K562 (cell line): ENCODE data around the gene CDS2. TPM values are rescaled to one million over a fixed set of nuclear protein-coding genes. Genes with fewer than 3 reads are reported as not detected.

Source experiments
- ATAC-seq: fragments of 200-7000 bp; cut with Tn5 transposase; 3 replicates; pipeline ENCODE4 v1.9.1; 2020; ENCODE audit warnings: moderate library complexity
- BruUV-seq: library from RNA; stranded (reverse); fragments of 400-500 nt; replicated peaks from 2 replicates; lab custom pipeline; 2021; lab: Mats Ljungman, UMichigan
- CTCF ChIA-PET: fragments of 300-600 bp; formaldehyde crosslinking; extraction: SDS; loops from one replicate; lab custom pipeline; 2021; ENCODE audit warnings: low intra/inter-chr PET ratio; lab: Yijun Ruan, JAX
- POLR2A ChIA-PET: fragments of 300-600, 350-650 bp; sonication (Branson Sonifier 250); formaldehyde crosslinking; extraction: SDS; loops from one replicate; lab custom pipeline; 2021; ENCODE audit warnings: antibody characterized with exemption, inconsistent platforms; lab: Yijun Ruan, JAX
- DNase-seq, 4 experiments: peaks; one replicate each; pipeline versions ENCODE4 v3.0.0 to v3.0.0-alpha.2; 2011 to 2018; ENCODE audit warnings: low spot score in 3 of 4, mixed read lengths in 3 of 4; ENCODE audit errors: extremely low read depth in 1 of 4
- FAIRE-seq: peaks from 2 replicates; lab custom pipeline; 2011; peaks lifted over from hg19 to GRCh38; lab: Jason Lieb, UNC
- H2AFZ ChIP-seq: 2 replicates; pipeline ENCODE4 v1.6.0; 2011; ENCODE audit warnings: low read depth, low read length, control low read depth, inconsistent platforms
- H3K27ac ChIP-seq: fragments of 200-600 bp; 3 replicates; pipeline ENCODE4 v1.8.0; 2011; ENCODE audit warnings: low read depth, mild to moderate bottlenecking, control low read depth, inconsistent platforms, low read length, moderate library complexity, mixed read lengths; ENCODE audit errors: extremely low read depth
- H3K27me3 ChIP-seq, 2 experiments: fragments of 300-600 bp in 1 of 2; 2 replicates in 1 of 2; 3 replicates in 1 of 2; pipeline versions ENCODE4 v1.6.0 to v1.8.0; 2011; ENCODE audit warnings: inconsistent platforms in 2 of 2, low read length in 2 of 2, mild to moderate bottlenecking in 1 of 2, mixed read lengths in 1 of 2, moderate library complexity in 1 of 2; ENCODE audit not compliant: control insufficient read depth in 2 of 2, insufficient read depth in 2 of 2
- H3K36me3 ChIP-seq: fragments of 300-600 bp; 3 replicates; pipeline ENCODE4 v1.8.0; 2011; ENCODE audit warnings: mild to moderate bottlenecking, low read length, inconsistent platforms; ENCODE audit not compliant: control insufficient read depth, insufficient read depth
- H3K4me1 ChIP-seq, 2 experiments: fragments of 200-600 bp in 1 of 2; replicated peaks in 1 of 2; 2 replicates in 1 of 2; 3 replicates in 1 of 2; pipeline versions ENCODE4 v1.5.1 to v1.8.0; 2011; ENCODE audit warnings: inconsistent platforms in 2 of 2, low read length in 2 of 2, mild to moderate bottlenecking in 1 of 2, mixed read lengths in 1 of 2, moderate library complexity in 1 of 2; ENCODE audit not compliant: control insufficient read depth in 2 of 2, insufficient read depth in 2 of 2
- H3K4me2 ChIP-seq: 2 replicates; pipeline ENCODE4 v1.6.1; 2011; ENCODE audit warnings: low read length, control low read depth, inconsistent platforms, mixed read lengths; ENCODE audit not compliant: insufficient read depth
- H3K4me3 ChIP-seq: fragments of 200-600 bp; sonication (generic), shearing (Covaris generic); 2 replicates; pipeline ENCODE4 v1.5.1; 2016; ENCODE audit warnings: control low read depth, inconsistent platforms
- H3K79me2 ChIP-seq: fragments of 200-600 bp; 3 replicates; pipeline ENCODE4 v1.8.0; 2011; ENCODE audit warnings: low read length, inconsistent platforms; ENCODE audit not compliant: control insufficient read depth, insufficient read depth
- H3K9ac ChIP-seq, 2 experiments: 2 replicates each; pipeline versions ENCODE4 v1.6.0 to v1.6.1; 2011; ENCODE audit warnings: low read depth in 2 of 2, low read length in 2 of 2, control low read depth in 1 of 2, inconsistent platforms in 1 of 2, mild to moderate bottlenecking in 1 of 2, mixed read lengths in 1 of 2; ENCODE audit not compliant: insufficient read depth in 1 of 2
- H3K9me1 ChIP-seq: one replicate; pipeline ENCODE4 v1.6.0; 2011; ENCODE audit warnings: inconsistent platforms, mild to moderate bottlenecking, low read length, moderate library complexity; ENCODE audit not compliant: control insufficient read depth, insufficient read depth
- H3K9me3 ChIP-seq: replicated peaks from 2 replicates; pipeline ENCODE4 v1.5.1; 2011; ENCODE audit warnings: low read depth, low read length, inconsistent platforms; ENCODE audit not compliant: control insufficient read depth, insufficient read depth
- H4K20me1 ChIP-seq: replicated peaks from 2 replicates; pipeline ENCODE4 v1.6.1; 2011; ENCODE audit warnings: low read length, inconsistent platforms, mixed read lengths; ENCODE audit not compliant: control insufficient read depth, insufficient read depth
- HMG20B ChIP-seq: fragments of 250-450 bp; sonication (Bioruptor Pico); IDR thresholded peaks from 2 replicates; pipeline ENCODE4 v1.5.0; 2021; ENCODE audit warnings: mild to moderate bottlenecking
- HOMEZ ChIP-seq: fragments of 250-450 bp; sonication (Bioruptor Pico); IDR thresholded peaks from 2 replicates; pipeline ENCODE4 v1.4.0; 2020; ENCODE audit warnings: mild to moderate bottlenecking, moderate library complexity
- MEF2A ChIP-seq: IDR thresholded peaks from 2 replicates; pipeline ENCODE4 v1.6.1; 2011; ENCODE audit warnings: low read depth, mild to moderate bottlenecking, low read length, moderate library complexity; ENCODE audit not compliant: control insufficient read depth
- NFE2L1 ChIP-seq: fragments of 450-650 bp; IDR thresholded peaks from 2 replicates; pipeline ENCODE4 v1.6.1; 2016; ENCODE audit warnings: missing genetic modification characterization, low read depth, mild to moderate bottlenecking, missing compliant biosample characterization, moderate library complexity, borderline replicate concordance
- PREB ChIP-seq: sonication (generic); formaldehyde crosslinking; IDR thresholded peaks from 2 replicates; pipeline ENCODE4 v1.8.1; 2023; ENCODE audit warnings: mild to moderate bottlenecking, missing genetic modification reagents
- REST ChIP-seq, 2 experiments: fragments of 450-650 bp; formaldehyde crosslinking in 1 of 2; IDR thresholded peaks; 2 replicates each; pipeline versions ENCODE4 v1.4.0 to v1.6.1; 2014 to 2020; ENCODE audit warnings: mild to moderate bottlenecking in 2 of 2, borderline replicate concordance in 1 of 2, low read depth in 1 of 2
- SMAD4 ChIP-seq: fragments of 250-450 bp; sonication (Bioruptor Pico); conservative IDR thresholded peaks from 2 replicates; pipeline ENCODE4 v1.8.0; 2021; ENCODE audit warnings: inconsistent platforms, mild to moderate bottlenecking, moderate library complexity
- SMARCA4 ChIP-seq: fragments of 450-650 bp; IDR thresholded peaks from 2 replicates; pipeline ENCODE4 v1.6.1; 2016
- TCF3 ChIP-seq: sonication (generic); formaldehyde crosslinking; IDR thresholded peaks from 2 replicates; pipeline ENCODE4 v1.4.0; 2020; ENCODE audit warnings: mild to moderate bottlenecking, missing genetic modification reagents
- ZFP91 ChIP-seq: sonication (generic); formaldehyde crosslinking; IDR thresholded peaks from 2 replicates; pipeline ENCODE4 v1.8.0; 2022; ENCODE audit warnings: mild to moderate bottlenecking, missing genetic modification reagents
- WGBS: fragments of 100-300 bp; shearing (Covaris generic); methylation state at CpG from one replicate; pipeline ENCODE4 v1.1.6; 2016; ENCODE audit warnings: low coverage, mixed read lengths; ENCODE audit not compliant: insufficient coverage; ENCODE audit errors: missing lambda C conversion rate; 5-methylcytosine and 5-hydroxymethylcytosine counted together
- in situ Hi-C: fragments of 300-500 bp; cut with MboI; formaldehyde crosslinking; loops from 4 replicates; pipeline ENCODE4 v1.15.0; 2018; ENCODE audit warnings: inconsistent platforms, mixed read lengths
- intact Hi-C: fragments of 100-400 bp; cut with micrococcal nuclease; formaldehyde crosslinking; loops from 2 replicates; pipeline ENCODE4 v1.14.2; 2022
- polyA plus RNA-seq, 8 experiments: library from polyadenylated mRNA; depleted of rRNA in 4 of 8; stranded (reverse) in 5 of 8; unstranded in 3 of 8; fragments of >200 nt; fragmentation: Nextera tagmentation in 2 of 8; fragmentation: Illumina TruSeq in 1 of 8; extraction: Ambion mirVana in 2 of 8; extraction: Trizol in 1 of 8; gene quantifications; 2 replicates each; pipeline versions ENCODE4 v1.2.1 to v1.2.3, GENCODE V29; 2011 to 2014; ENCODE audit warnings: inconsistent platforms in 1 of 8, missing spikeins in 1 of 8
- total RNA-seq, 7 experiments: library from RNA; depleted of rRNA in 6 of 7; stranded (reverse); fragments of >200 nt in 6 of 7; fragmentation: Illumina TruSeq in 2 of 7; extraction: Trizol in 2 of 7; gene quantifications; 2 replicates each; pipeline versions ENCODE4 v1.2.1 to v1.2.3, GENCODE V29; 2011 to 2021; ENCODE audit warnings: low replicate concordance in 1 of 7

The CDS2 gene
- total and polyA plus RNA-seq, 9 of the 15 experiments (the other 6 are each of a cell fraction or from before 2014, with no cell fraction given), result 6.4 to 46.4 (median 12.2) TPM

GRCh38 chr20:5133998-5134397 lies 7.2 kb downstream of the CDS2 start:
- Histone ChIP-seq H3K9me3 (no peaks in the 10 kb centered on the region), H3K9me1 (no peaks in the 10 kb centered on the region), H2AFZ (no peak overlapping the region), H3K4me1 (peaks cover 0 to 5% of the 10 kb centered on the region in 2 experiments; a peak in 2 of 5 replicates), H3K4me3 (no peak overlapping the region), H3K79me2 (peaks cover 39% of the 10 kb centered on the region), H3K36me3 (no peaks in the 10 kb centered on the region), H3K27me3 (no peaks in the 10 kb centered on the region), H3K27ac (no peak overlapping the region), H3K4me2 (no peak overlapping the region), H3K9ac (no peak overlapping the region), H4K20me1 (no peaks in the 10 kb centered on the region)
- BruUV-seq, result no TSS peak
- intact Hi-C loops (no loop called here), in situ Hi-C loops (no loop called here)
- no peak for FAIRE-seq
- CTCF ChIA-PET, result no interaction called here
- POLR2A ChIA-PET, result interaction anchor here (0.6 to 1.2 kb wide), 2 partner anchors 14 to 1988 kb away, joined by 3 read pairs; partner anchors contain the start of gene PCNA
- WGBS, result 95% methylated on average over 6 of the region's 6 CpGs
- no peak for DNase-seq
- no peak for ATAC-seq
- TF ChIP-seq PREB (CRISPR knock-in tag) (no peak), TCF3 (CRISPR knock-in tag) (no peak), NFE2L1 (tag) (no peak), SMARCA4 (no peak), MEF2A (no peak), HOMEZ (CRISPR knock-in tag) (no peak), HMG20B (CRISPR knock-in tag) (no peak), REST (IDR thresholded peaks at IDR 0.05; ENCODE audit: borderline replicate concordance) (no peak), REST (CRISPR knock-in tag; IDR thresholded peaks at IDR 0.05; ENCODE audit: low read depth) (no peak), SMAD4 (CRISPR knock-in tag) (no peak), ZFP91 (CRISPR knock-in tag) (no peak)
